Measurements from ENCODE around the gene ADAT2.

GRCh38 chr6:143397227-143398222 is 53.0 kb downstream of the ADAT2 start:
- TF ChIP-seq TCF7L2 (IDR thresholded peaks at IDR 0.05; ENCODE audit: borderline replicate concordance, extremely low read depth, insufficient read depth, insufficient read length) (no peak), CTCF (IDR thresholded peaks at IDR 0.05 in 2 of 3, conservative IDR thresholded peaks at IDR 0.05 in 1 of 3; ENCODE audit: borderline replicate concordance in 1 of 3, insufficient read depth in 1 of 3, low read depth in 2 of 3, low read length in 2 of 3) (no peak), ELF1 (IDR thresholded peaks at IDR 0.05; ENCODE audit: borderline replicate concordance, low read depth) (no peak), EZH2 (IDR thresholded peaks at IDR 0.05) (no peak), CEBPB (IDR thresholded peaks at IDR 0.05; ENCODE audit: low read depth) (peak; percentile 73), SP1 (IDR thresholded peaks at IDR 0.05; ENCODE audit: low read depth) (peak; percentile 20; the same call in 1 of the 2 replicates), REST (IDR thresholded peaks at IDR 0.05; ENCODE audit: low read depth) (no peak), EGR1 (IDR thresholded peaks at IDR 0.05; ENCODE audit: low read depth) (peak; percentile 76), POLR2A (IDR thresholded peaks at IDR 0.05; ENCODE audit: borderline replicate concordance, extremely low read depth, insufficient read depth, insufficient read length) (no peak), YY1 (IDR thresholded peaks at IDR 0.05; ENCODE audit: extremely low read depth, insufficient replicate concordance, low read depth, low read length) (no peak), EZH2phosphoT487 (IDR thresholded peaks at IDR 0.05; ENCODE audit: borderline replicate concordance) (no peak), POLR2AphosphoS5 (IDR thresholded peaks at IDR 0.05; ENCODE audit: low read depth, low read length) (no peak), ZBTB33 (IDR thresholded peaks at IDR 0.05; ENCODE audit: extremely low read depth, insufficient replicate concordance, low read length) (no peak)

All from HCT116 (cell line).